ENCODE results near the gene HADH.

The HADH gene

DNA sequence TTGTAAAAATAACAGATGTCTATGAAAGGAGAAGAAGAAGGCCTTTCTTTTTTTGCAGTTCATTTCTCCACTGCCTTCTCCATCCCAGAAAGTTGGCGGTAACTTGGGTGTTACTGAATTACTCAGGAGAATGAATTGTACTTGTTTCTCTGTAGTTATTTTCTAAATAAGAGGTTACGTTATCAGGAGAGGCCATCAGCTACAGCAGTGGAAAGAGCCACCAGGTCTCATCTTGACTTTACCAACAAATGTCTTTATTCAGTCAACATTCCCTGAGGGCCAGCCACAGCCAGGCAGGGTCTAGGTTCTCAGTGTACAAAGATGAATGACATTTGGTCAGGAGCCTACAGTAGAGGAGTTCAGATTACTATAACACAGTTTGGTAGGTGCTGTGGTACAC is 8.1 kb downstream of the HADH start:
- Histone ChIP-seq H3K4me1 (ENCODE audit: insufficient read depth, insufficient read length) (no peaks in the 10 kb centered on the region), H3K9ac (ENCODE audit: insufficient read length, low read depth) (no peak overlapping the region), H3K36me3 (ENCODE audit: insufficient read depth, insufficient read length, low read length) (peaks cover 22% of the 10 kb centered on the region), H3K9me3 (ENCODE audit: insufficient read depth, low read length) (no peaks in the 10 kb centered on the region), H3K4me3 (ENCODE audit: insufficient read length, low read depth) (no peak overlapping the region), H3K27me3 (ENCODE audit: insufficient read depth, insufficient read length) (no peaks in the 10 kb centered on the region)
- no peak for DNase-seq (ENCODE audit: low read depth, low spot score)
- TF ChIP-seq ZNF274 (IDR thresholded peaks at IDR 0.05; ENCODE audit: low read depth, low read length) = no peak
- TF ChIP-seq SUZ12 (IDR thresholded peaks at IDR 0.05; ENCODE audit: extremely low read depth, insufficient read depth, insufficient read length) = no peak
- TF ChIP-seq YY1 (IDR thresholded peaks at IDR 0.05; ENCODE audit: insufficient read depth, insufficient read length) = no peak

DNA sequence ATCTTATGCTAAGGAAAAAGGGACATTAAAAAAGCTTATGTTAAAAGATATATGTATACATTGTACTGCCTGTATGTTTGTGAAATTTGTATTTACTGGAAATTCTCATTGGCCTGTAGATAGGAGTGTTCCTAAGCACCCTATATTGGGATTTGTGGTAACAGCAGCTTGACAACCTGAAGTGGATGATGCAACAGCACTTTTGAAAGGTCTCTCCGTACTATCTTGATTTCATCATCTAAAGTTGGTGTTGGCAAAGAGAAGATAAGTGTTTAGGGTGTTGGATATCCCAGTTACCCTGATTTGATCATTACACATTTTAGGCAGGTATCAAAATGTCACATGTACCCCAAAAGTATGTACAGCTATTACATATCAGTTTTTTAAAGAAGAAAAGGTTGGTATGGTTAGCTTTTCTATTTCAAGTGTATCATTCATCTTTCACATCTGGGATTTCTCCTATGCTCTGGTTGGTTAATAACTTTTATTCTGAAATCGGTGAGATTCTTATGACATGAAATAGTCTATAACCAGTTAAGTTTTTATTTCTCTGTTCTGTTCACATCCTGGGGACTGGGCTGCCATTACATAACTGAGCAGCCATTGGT is 10.3 kb downstream of the HADH start:
- no peak for DNase-seq (ENCODE audit: low read depth, low spot score)
- no peaks in the 10 kb centered on the region for H3K9me3 ChIP-seq (ENCODE audit: insufficient read depth, low read length)
- TF ChIP-seq ZNF274 (IDR thresholded peaks at IDR 0.05; ENCODE audit: low read depth, low read length) (no peak), YY1 (IDR thresholded peaks at IDR 0.05; ENCODE audit: insufficient read depth, insufficient read length) (no peak), SUZ12 (IDR thresholded peaks at IDR 0.05; ENCODE audit: extremely low read depth, insufficient read depth, insufficient read length) (no peak)
- peaks cover 2% of the 10 kb centered on the region for H3K4me1 ChIP-seq (ENCODE audit: insufficient read depth, insufficient read length)
- no peak overlapping the region for H3K9ac ChIP-seq (ENCODE audit: insufficient read length, low read depth)
- no peaks in the 10 kb centered on the region for H3K27me3 ChIP-seq (ENCODE audit: insufficient read depth, insufficient read length)
- H3K4me3 ChIP-seq (ENCODE audit: insufficient read length, low read depth) = no peak overlapping the region
- H3K36me3 ChIP-seq (ENCODE audit: insufficient read depth, insufficient read length, low read length) = peaks cover 22% of the 10 kb centered on the region

DNA sequence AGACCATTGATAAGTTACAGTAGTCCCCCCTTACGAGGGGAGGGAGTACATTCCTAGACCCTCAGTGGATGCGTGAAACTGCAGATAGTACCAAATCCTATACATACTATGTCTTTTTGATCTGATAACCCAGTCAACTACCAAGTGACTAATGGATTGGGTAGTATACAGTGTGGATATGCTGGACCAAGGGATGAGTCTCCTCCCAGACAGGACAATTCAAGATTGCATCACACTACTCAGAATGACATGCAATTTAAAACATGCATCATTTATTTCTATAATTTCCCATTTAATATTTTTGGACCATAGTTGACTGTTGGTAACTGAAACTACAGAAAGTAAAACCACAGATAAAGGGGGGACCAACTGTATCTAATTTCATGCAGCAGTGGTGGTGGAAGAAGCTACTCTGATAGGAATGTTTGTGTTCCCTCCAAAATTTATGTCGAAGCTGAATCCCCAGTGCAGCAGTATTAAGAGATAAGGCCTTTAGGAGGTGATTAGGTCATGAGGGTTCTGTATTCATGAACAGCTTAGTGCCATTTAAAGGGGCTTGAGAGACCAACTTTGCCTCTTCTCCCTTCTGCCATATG is 11.9 kb downstream of the HADH start:
- Histone ChIP-seq H3K36me3 (ENCODE audit: insufficient read depth, insufficient read length, low read length) (peaks cover 14% of the 10 kb centered on the region), H3K9ac (ENCODE audit: insufficient read length, low read depth) (no peak overlapping the region), H3K4me1 (ENCODE audit: insufficient read depth, insufficient read length) (peaks cover 2% of the 10 kb centered on the region), H3K9me3 (ENCODE audit: insufficient read depth, low read length) (no peaks in the 10 kb centered on the region), H3K27me3 (ENCODE audit: insufficient read depth, insufficient read length) (no peaks in the 10 kb centered on the region), H3K4me3 (ENCODE audit: insufficient read length, low read depth) (no peak overlapping the region)
- DNase-seq (ENCODE audit: low read depth, low spot score) = no peak
- TF ChIP-seq ZNF274 (IDR thresholded peaks at IDR 0.05; ENCODE audit: low read depth, low read length) = no peak
- TF ChIP-seq SUZ12 (IDR thresholded peaks at IDR 0.05; ENCODE audit: extremely low read depth, insufficient read depth, insufficient read length) = no peak
- TF ChIP-seq YY1 (IDR thresholded peaks at IDR 0.05; ENCODE audit: insufficient read depth, insufficient read length) = no peak

DNA sequence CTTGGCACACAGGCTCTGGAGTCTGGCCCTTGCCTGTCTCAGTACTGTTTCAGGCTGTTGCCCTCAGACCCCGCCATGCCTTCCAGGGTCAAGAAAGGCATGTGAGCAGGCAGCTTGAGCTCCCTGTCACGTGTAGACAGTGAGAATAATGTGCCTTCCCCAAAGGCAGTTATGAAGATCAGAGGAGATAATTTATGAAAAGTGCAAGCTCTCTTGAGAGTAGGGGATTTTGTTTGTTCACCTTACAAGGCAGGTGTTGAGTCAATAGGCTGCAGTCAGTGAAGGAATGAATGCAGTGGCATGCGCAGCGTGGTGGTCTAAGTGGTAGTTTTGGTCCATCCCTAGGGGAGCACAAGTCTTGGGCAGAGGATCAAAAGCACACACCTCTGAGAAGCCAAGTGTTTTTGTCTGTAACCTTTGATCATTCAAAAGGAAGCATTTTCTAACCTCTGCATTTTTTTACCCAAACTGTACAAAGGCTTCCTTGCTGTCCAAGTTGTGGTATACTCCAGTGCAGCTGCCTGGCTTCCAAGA is 14.4 kb downstream of the HADH start:
- Histone ChIP-seq H3K4me1 (ENCODE audit: insufficient read depth, insufficient read length) (peaks cover 2% of the 10 kb centered on the region), H3K27me3 (ENCODE audit: insufficient read depth, insufficient read length) (no peaks in the 10 kb centered on the region), H3K36me3 (ENCODE audit: insufficient read depth, insufficient read length, low read length) (peaks cover 11% of the 10 kb centered on the region), H3K9ac (ENCODE audit: insufficient read length, low read depth) (no peak overlapping the region), H3K4me3 (ENCODE audit: insufficient read length, low read depth) (no peak overlapping the region), H3K9me3 (ENCODE audit: insufficient read depth, low read length) (0 out of 2 replicates have a peak, but pooled peaks cover 5% of the 10 kb centered on the region)
- no peak for DNase-seq (ENCODE audit: low read depth, low spot score)
- TF ChIP-seq ZNF274 (IDR thresholded peaks at IDR 0.05; ENCODE audit: low read depth, low read length) (no peak), SUZ12 (IDR thresholded peaks at IDR 0.05; ENCODE audit: extremely low read depth, insufficient read depth, insufficient read length) (no peak), YY1 (IDR thresholded peaks at IDR 0.05; ENCODE audit: insufficient read depth, insufficient read length) (no peak)

DNA sequence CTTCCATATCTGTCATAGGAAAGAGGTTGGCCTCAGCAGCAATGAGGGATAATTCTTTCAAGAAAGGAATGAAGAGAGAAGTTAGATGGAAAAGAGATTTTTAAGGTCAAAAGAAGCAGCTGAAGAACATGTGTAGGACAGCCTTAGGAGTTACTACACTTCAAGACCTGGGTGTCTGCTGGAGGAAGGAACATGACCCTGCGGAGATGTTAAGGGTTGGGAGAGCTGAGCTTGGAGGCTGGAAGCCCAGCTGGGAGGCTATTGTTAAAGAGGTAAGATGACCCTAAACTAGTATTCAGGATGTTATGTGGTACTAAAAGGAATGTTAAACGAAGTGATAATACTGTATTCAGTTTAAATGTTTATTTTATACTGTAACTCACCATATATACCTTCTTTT is 15.0 kb downstream of the HADH start:
- Histone ChIP-seq H3K9ac (ENCODE audit: insufficient read length, low read depth) (no peak overlapping the region), H3K4me3 (ENCODE audit: insufficient read length, low read depth) (no peak overlapping the region), H3K27me3 (ENCODE audit: insufficient read depth, insufficient read length) (no peaks in the 10 kb centered on the region), H3K36me3 (ENCODE audit: insufficient read depth, insufficient read length, low read length) (peaks cover 10% of the 10 kb centered on the region), H3K4me1 (ENCODE audit: insufficient read depth, insufficient read length) (peaks cover 2% of the 10 kb centered on the region), H3K9me3 (ENCODE audit: insufficient read depth, low read length) (peaks cover 11% of the 10 kb centered on the region; the same call in 1 of the 2 replicates)
- no peak for DNase-seq (ENCODE audit: low read depth, low spot score)
- TF ChIP-seq SUZ12 (IDR thresholded peaks at IDR 0.05; ENCODE audit: extremely low read depth, insufficient read depth, insufficient read length) = no peak
- no peak for TF ChIP-seq ZNF274 (IDR thresholded peaks at IDR 0.05; ENCODE audit: low read depth, low read length)
- TF ChIP-seq YY1 (IDR thresholded peaks at IDR 0.05; ENCODE audit: insufficient read depth, insufficient read length) = no peak

DNA sequence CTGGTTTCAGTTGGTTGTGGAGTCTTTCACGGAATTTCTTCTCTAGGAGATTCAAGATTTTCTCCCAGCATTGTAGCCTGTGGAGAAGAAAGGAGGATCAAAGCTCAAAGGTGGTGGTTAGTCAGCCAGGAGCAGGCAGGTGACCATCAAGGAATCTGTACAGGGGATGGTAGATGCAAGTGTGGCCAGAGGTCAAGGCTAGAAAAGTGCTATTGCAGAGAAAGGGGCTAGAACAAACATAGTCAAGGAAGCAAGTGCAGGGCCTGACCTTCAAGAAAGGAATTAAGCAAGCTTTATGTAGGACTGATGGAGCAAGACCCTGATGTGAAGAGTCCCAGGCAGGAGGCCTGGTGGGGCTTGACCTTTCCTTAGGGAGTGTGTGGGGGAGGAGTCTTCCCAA is 16.1 kb downstream of the HADH start:
- peaks cover 2% of the 10 kb centered on the region for H3K4me1 ChIP-seq (ENCODE audit: insufficient read depth, insufficient read length)
- peaks cover 11% of the 10 kb centered on the region; the same call in 1 of the 2 replicates for H3K9me3 ChIP-seq (ENCODE audit: insufficient read depth, low read length)
- H3K4me3 ChIP-seq (ENCODE audit: insufficient read length, low read depth) = no peak overlapping the region
- TF ChIP-seq YY1 (IDR thresholded peaks at IDR 0.05; ENCODE audit: insufficient read depth, insufficient read length) = no peak
- TF ChIP-seq ZNF274 (IDR thresholded peaks at IDR 0.05; ENCODE audit: low read depth, low read length) = no peak
- TF ChIP-seq SUZ12 (IDR thresholded peaks at IDR 0.05; ENCODE audit: extremely low read depth, insufficient read depth, insufficient read length) = no peak
- DNase-seq (ENCODE audit: low read depth, low spot score) = no peak
- no peaks in the 10 kb centered on the region for H3K27me3 ChIP-seq (ENCODE audit: insufficient read depth, insufficient read length)
- H3K36me3 ChIP-seq (ENCODE audit: insufficient read depth, insufficient read length, low read length) = peaks cover 6% of the 10 kb centered on the region
- H3K9ac ChIP-seq (ENCODE audit: insufficient read length, low read depth) = no peak overlapping the region

DNA sequence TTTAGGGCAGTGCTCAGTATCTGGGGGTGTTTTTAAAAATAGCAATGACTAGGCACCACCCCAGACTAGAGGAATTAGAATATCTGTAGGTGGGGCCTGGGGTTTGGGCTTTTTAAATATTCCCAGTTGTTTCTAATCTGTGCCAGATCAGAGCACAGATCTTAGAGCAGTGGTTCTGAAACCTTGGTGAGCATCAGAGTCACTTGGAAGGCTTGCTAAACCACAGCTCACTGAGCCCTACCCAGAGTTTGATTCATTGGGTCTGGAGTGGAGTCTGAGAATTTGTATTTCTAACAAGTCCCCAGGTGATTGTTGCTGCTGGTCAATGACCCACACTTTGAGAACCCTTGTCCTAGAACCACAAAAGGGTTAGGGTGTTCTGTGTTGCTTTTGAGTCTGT is 16.7 kb downstream of the HADH start:
- Histone ChIP-seq H3K9me3 (ENCODE audit: insufficient read depth, low read length) (peaks cover 11% of the 10 kb centered on the region; the same call in 1 of the 2 replicates), H3K4me3 (ENCODE audit: insufficient read length, low read depth) (no peak overlapping the region), H3K27me3 (ENCODE audit: insufficient read depth, insufficient read length) (no peaks in the 10 kb centered on the region), H3K36me3 (ENCODE audit: insufficient read depth, insufficient read length, low read length) (peaks cover 6% of the 10 kb centered on the region), H3K4me1 (ENCODE audit: insufficient read depth, insufficient read length) (peaks cover 2% of the 10 kb centered on the region), H3K9ac (ENCODE audit: insufficient read length, low read depth) (no peak overlapping the region)
- no peak for TF ChIP-seq SUZ12 (IDR thresholded peaks at IDR 0.05; ENCODE audit: extremely low read depth, insufficient read depth, insufficient read length)
- no peak for TF ChIP-seq ZNF274 (IDR thresholded peaks at IDR 0.05; ENCODE audit: low read depth, low read length)
- no peak for TF ChIP-seq YY1 (IDR thresholded peaks at IDR 0.05; ENCODE audit: insufficient read depth, insufficient read length)
- no peak for DNase-seq (ENCODE audit: low read depth, low spot score)
